ENCODE measurements around the gene ELAVL4.

The ELAVL4 gene

GRCh38 chr1:50251702-50252101 is 143.0 kb downstream of the ELAVL4 start:
- no peak for DNase-seq (ENCODE audit: low read depth, low spot score)

DNA sequence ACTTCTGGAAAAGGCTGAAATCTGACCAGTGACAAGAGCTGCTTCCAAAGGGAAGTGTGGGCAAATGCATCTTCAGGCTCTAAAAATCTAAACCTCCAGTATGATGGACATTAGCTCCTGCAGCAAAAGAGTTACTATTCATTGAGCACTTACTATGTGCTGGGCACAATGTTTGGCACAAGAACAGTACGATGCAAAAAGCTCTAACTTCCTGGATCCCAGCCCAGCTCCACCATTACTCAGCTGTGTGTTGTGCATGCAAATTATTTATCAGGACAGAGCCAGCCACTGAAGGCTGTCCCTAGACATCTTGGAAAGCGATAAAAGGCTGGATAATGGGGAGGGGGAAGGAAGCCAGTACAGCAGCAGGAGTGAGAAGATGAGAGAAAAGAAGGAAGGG is 143.5 kb downstream of the ELAVL4 start:
- DNase-seq (ENCODE audit: low read depth, low spot score) = no peak

Measured in activated CD4-positive, CD25-positive, alpha-beta regulatory T cell treated with anti-CD3 and anti-CD28 coated beads, Interleukin-2, amount 50 U/mL, for 16 hours (primary cell).